H1 (cell line): ENCODE results near the gene SLC48A1. TPM values are rescaled to one million over a fixed set of nuclear protein-coding genes. Genes with fewer than 3 reads are reported as not detected.

Source experiments
- ASH2L ChIP-seq: fragments of 200-600, 300-600 bp; sonication (generic); IDR thresholded peaks from one replicate; pipeline ENCODE4 v1.7.1; 2017; ENCODE audit warnings: low read length
- CHD2 ChIP-seq: IDR thresholded peaks from 2 replicates; pipeline ENCODE4 v1.6.1; 2012; ENCODE audit warnings: low read length, improper control_type of control experiment
- EP300 ChIP-seq, 2 experiments: IDR thresholded peaks; 1 replicate in 1 of 2; 2 replicates in 1 of 2; pipeline ENCODE4 v1.6.1; 2011 to 2012; ENCODE audit warnings: low read depth in 2 of 2, low read length in 2 of 2, mild to moderate bottlenecking in 2 of 2, borderline replicate concordance in 1 of 2, inconsistent platforms in 1 of 2, moderate library complexity in 1 of 2
- JUND ChIP-seq: IDR thresholded peaks from 2 replicates; pipeline ENCODE4 v1.6.1; 2011; ENCODE audit warnings: mild to moderate bottlenecking, improper control_type of control experiment, low read length
- NRF1 ChIP-seq: IDR thresholded peaks from 2 replicates; pipeline ENCODE4 v1.6.1; 2011; ENCODE audit warnings: mild to moderate bottlenecking, low read depth, low read length, improper control_type of control experiment
- RFX5 ChIP-seq: IDR thresholded peaks from 2 replicates; pipeline ENCODE4 v1.6.1; 2011; ENCODE audit warnings: low read depth, low read length, improper control_type of control experiment, borderline replicate concordance
- TCF12 ChIP-seq: IDR thresholded peaks from 2 replicates; pipeline ENCODE4 v1.6.1; 2011; ENCODE audit warnings: low read depth, mild to moderate bottlenecking, low read length
- polyA plus RNA-seq, 7 experiments: library from polyadenylated mRNA; depleted of rRNA in 3 of 7; stranded (reverse) in 5 of 7; unstranded in 2 of 7; fragments of >200 nt in 5 of 7; fragments of 200-250 nt in 2 of 7; gene quantifications; 1 replicate in 5 of 7; 2 replicates in 1 of 7; 4 replicates in 1 of 7; pipeline versions ENCODE4 v1.2.1 to v1.2.3, GENCODE V29; 2011 to 2013; ENCODE audit warnings: missing spikeins in 2 of 7, mixed read lengths in 2 of 7
- total RNA-seq: library from RNA; stranded (reverse); fragmentation: NEBNext Ultra II Directional; extraction: Animal tissue kit (Norgen Biotek cat#: 25700); gene quantifications from 2 replicates; pipeline ENCODE4 v1.2.1, GENCODE V29; 2021

Gene SLC48A1
- total and polyA plus RNA-seq, 2 of the 8 experiments (the other 6 are each of a cell fraction or from before 2014, with no cell fraction given) = 9.5 to 14.1 TPM

DNA sequence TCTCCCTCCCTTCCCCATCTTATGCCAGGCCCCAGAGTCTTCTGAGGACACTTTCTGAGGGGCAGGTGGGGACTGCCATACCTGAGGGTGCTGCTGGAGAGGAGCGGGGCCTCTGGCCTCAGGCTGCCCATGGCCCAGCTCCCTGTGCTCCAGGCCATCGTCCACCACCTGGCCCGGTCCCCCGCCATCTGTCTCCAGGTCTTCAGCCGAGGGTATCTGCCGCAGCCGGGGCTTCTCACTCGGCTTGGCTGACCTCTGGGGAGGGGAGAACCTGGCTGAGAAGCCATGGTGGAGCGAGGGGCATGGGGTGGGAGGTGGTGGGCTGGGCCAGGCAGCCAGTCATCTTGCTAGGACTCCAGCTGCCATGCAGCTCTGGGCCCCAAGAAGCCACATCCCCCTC, 21.6 kb downstream of the SLC48A1 start (continued):
- no peak for TF ChIP-seq EP300 (IDR thresholded peaks at IDR 0.05; ENCODE audit: borderline replicate concordance in 1 of 2, low read depth in 2 of 2, low read length in 2 of 2)
- no peak for TF ChIP-seq CHD2
- TF ChIP-seq TCF12 = no peak
- no peak for TF ChIP-seq ASH2L
- no peak for TF ChIP-seq NRF1
- TF ChIP-seq JUND = no peak
- TF ChIP-seq RFX5 = no peak
- TF ChIP-seq, all 59 proteins: peak for 0
